Neutrophil (primary cell): ENCODE results near the gene FGD4.
A peak's percentile ranks its signal among the peaks of the same experiment; 100 is the strongest.

Source experiments
- H3K27ac ChIP-seq: fragments of 200-600 bp; sonication (generic); 2 replicates; pipeline ENCODE4 v1.5.1; 2016; ENCODE audit warnings: mild to moderate bottlenecking, moderate library complexity
- H3K27me3 ChIP-seq: fragments of 200-600 bp; sonication (generic); 2 replicates; pipeline ENCODE4 v1.6.0; 2016; ENCODE audit warnings: mild to moderate bottlenecking
- H3K36me3 ChIP-seq: fragments of 200-600 bp; sonication (generic); 2 replicates; pipeline ENCODE4 v1.5.1; 2017
- H3K4me1 ChIP-seq, 2 experiments: fragments of 200-600 bp in 1 of 2; sonication (generic) in 1 of 2; 1 replicate in 1 of 2; 2 replicates in 1 of 2; pipeline versions ENCODE4 v1.5.1 to v1.6.1; 2013 to 2016; ENCODE audit warnings: low read depth in 1 of 2, low read length in 1 of 2, mild to moderate bottlenecking in 1 of 2, moderate library complexity in 1 of 2; ENCODE audit not compliant: control insufficient read depth in 1 of 2, insufficient read depth in 1 of 2
- H3K4me3 ChIP-seq, 2 experiments: fragments of 200-600 bp in 1 of 2; sonication (generic) in 1 of 2; 1 replicate in 1 of 2; 2 replicates in 1 of 2; pipeline ENCODE4 v1.5.1; 2013 to 2016; ENCODE audit warnings: low read depth in 1 of 2, low read length in 1 of 2, mild to moderate bottlenecking in 1 of 2, moderate library complexity in 1 of 2
- H3K9me3 ChIP-seq: fragments of 200-600 bp; sonication (generic); 2 replicates; pipeline ENCODE4 v1.5.1; 2016
- CTCF ChIP-seq: fragments of 200-600 bp; sonication (generic); IDR thresholded peaks from 2 replicates; pipeline ENCODE4 v1.5.1; 2016; ENCODE audit warnings: antibody characterized with exemption

The FGD4 gene

GRCh38 chr12:32399370-32400113, at the start of gene FGD4:
Gene FGD4, plus strand, starts transcription at chr12:32399558.
- no peaks in the 10 kb centered on the region for H3K9me3 ChIP-seq
- H3K27me3 ChIP-seq, result peaks cover 87% of the 10 kb centered on the region
- H3K27ac ChIP-seq, result no peak within 1 kb of the TSS
- peaks cover 16 to 19% of the 10 kb centered on the region in 2 experiments for H3K4me1 ChIP-seq
- H3K4me3 ChIP-seq, result peak within 1 kb of the TSS; percentile 49 to 54
- H3K36me3 ChIP-seq, result no peaks in the 10 kb centered on the region
- TF ChIP-seq CTCF, result no peak

GRCh38 chr12:32353540-32353939, 45.8 kb upstream of the FGD4 start:
- no peaks in the 10 kb centered on the region for H3K9me3 ChIP-seq
- no peaks in the 10 kb centered on the region for H3K27me3 ChIP-seq
- no peak for TF ChIP-seq CTCF
- H3K27ac ChIP-seq, result no peak overlapping the region
- H3K4me3 ChIP-seq, result no peak overlapping the region
- H3K36me3 ChIP-seq, result no peaks in the 10 kb centered on the region
- H3K4me1 ChIP-seq, result no peaks in the 10 kb centered on the region

GRCh38 chr12:32357601-32358249, 41.6 kb upstream of the FGD4 start:
- no peak overlapping the region for H3K27ac ChIP-seq
- H3K36me3 ChIP-seq, result no peaks in the 10 kb centered on the region
- H3K27me3 ChIP-seq, result no peaks in the 10 kb centered on the region
- H3K4me3 ChIP-seq, result no peak overlapping the region
- H3K9me3 ChIP-seq, result no peaks in the 10 kb centered on the region
- H3K4me1 ChIP-seq, result no peaks in the 10 kb centered on the region
- TF ChIP-seq CTCF, result no peak

- H3K27ac ChIP-seq, result no peak overlapping the region
- no peaks in the 10 kb centered on the region for H3K27me3 ChIP-seq
- no peak overlapping the region for H3K4me3 ChIP-seq
- H3K4me1 ChIP-seq, result no peaks in the 10 kb centered on the region
- TF ChIP-seq CTCF, result no peak
- no peaks in the 10 kb centered on the region for H3K36me3 ChIP-seq
- no peaks in the 10 kb centered on the region for H3K9me3 ChIP-seq
Measured at GRCh38 chr12:32360956-32361355, 38.4 kb upstream of the FGD4 start.

GRCh38 chr12:32362892-32363291, 36.5 kb upstream of the FGD4 start:
- H3K4me3 ChIP-seq, result no peak overlapping the region
- no peaks in the 10 kb centered on the region for H3K9me3 ChIP-seq
- H3K36me3 ChIP-seq, result no peaks in the 10 kb centered on the region
- no peaks in the 10 kb centered on the region for H3K27me3 ChIP-seq
- no peak overlapping the region for H3K27ac ChIP-seq
- TF ChIP-seq CTCF, result no peak
- no peaks in the 10 kb centered on the region for H3K4me1 ChIP-seq
